Skeletal muscle cell (primary cell): ENCODE measurements around the gene MAML1.
A peak's percentile ranks its signal among the peaks of the same experiment; 100 is the strongest.
"Not testable (repeated sequence)": the region's sequence is repeated elsewhere in the genome, so short reads cannot be mapped to it uniquely, and the experiment has no call there.

Experiments
- DNase-seq: peaks from one replicate; pipeline ENCODE4 v3.0.0-alpha.2; 2010; ENCODE audit warnings: low read depth
- H3K4me3 ChIP-seq: 2 replicates; pipeline ENCODE4 v1.5.1; 2011; ENCODE audit warnings: low read depth, mild to moderate bottlenecking, control low read depth, low read length, moderate library complexity

The MAML1 gene

DNA sequence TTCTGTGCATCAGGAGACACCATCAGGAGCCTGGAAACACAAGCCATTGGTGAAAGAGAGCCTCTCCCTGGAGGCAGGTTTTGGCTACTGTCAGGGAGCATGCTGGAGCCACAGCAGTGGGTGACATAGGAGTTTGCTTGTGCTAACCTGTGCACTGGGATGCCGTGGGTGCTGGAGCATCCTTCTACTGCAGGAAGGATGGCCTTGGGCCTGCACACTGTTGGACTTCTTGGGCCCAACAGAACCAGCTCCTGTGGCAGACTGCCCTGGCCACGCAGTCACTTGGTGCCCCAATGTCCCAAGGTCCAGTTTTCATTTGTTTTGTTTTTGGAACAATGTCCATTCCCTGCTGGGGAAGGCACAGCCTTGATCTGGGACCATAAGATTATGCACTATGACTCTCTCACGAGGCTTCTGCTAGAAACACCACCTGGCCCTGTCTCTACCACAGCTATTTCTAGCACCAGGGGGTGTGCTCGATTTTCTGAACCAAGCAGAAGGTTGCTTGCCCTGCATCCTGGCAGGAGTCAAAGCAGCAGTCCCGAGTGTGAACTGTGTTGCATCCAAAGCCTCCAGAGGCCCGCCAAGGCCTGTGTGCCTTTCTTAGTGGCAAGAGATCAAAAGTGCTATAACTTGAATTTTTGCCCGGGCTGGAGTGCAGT, 55.7 kb downstream of the MAML1 start:
- H3K4me3 ChIP-seq, result no peak overlapping the region
- DNase-seq, result no peak

DNA sequence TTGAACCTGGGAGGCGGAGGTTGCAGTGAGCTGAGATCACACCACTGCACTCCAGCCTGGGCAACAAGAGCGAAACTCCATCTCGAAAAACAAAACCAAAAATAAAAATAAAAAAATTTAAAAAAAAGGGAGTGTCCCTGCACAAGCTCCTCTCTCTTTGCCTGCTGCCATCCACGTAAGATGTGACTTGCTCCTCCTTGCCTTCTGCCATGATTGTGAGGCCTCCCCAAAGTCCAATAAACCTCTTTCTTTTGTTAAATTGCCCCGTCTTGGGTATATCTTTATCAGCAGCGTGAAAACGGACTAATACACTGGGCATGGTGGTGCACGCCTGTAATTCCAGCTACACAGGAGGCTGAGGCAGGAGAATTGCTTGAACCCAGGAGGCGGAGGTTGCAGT, 56.7 kb downstream of the MAML1 start:
- H3K4me3 ChIP-seq, DNase-seq: not testable (repeated sequence)

DNA sequence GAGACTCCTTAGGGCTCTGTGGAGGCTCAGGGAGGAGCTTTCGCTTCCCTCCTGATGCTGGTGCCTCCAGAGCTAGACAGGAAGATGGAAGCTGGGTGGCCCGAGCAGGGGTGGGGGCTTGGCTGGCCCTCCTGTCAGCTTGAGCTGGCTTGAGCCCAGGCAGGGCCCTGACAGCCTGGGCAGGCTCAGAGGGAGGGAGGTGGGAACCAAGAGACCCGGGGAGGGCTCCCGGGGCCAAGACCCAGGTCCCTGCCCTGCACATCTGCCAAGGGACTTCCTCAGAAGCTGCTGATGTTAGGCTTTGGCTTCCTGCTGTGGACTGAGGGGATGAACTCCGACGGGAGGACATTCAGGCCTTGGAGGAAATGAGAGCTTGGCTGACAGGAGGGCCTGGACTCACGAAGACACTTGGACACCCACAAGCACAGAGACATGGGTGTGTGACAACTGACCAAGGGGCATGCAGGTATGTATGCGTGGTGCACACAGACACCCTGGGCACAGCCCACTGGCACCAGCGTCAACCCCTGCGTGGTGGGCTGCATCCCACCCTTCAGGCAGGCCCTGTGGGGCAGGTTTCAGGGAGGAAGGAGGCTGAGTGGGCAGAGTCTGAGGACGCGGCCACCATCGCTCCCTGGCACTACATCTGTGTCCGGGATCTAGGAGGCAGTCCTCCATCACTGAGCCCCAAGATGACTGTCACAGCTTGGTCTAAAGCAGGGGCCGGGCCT, 59.4 kb downstream of the MAML1 start:
- H3K4me3 ChIP-seq, result no peak overlapping the region
- DNase-seq, result no peak

DNA sequence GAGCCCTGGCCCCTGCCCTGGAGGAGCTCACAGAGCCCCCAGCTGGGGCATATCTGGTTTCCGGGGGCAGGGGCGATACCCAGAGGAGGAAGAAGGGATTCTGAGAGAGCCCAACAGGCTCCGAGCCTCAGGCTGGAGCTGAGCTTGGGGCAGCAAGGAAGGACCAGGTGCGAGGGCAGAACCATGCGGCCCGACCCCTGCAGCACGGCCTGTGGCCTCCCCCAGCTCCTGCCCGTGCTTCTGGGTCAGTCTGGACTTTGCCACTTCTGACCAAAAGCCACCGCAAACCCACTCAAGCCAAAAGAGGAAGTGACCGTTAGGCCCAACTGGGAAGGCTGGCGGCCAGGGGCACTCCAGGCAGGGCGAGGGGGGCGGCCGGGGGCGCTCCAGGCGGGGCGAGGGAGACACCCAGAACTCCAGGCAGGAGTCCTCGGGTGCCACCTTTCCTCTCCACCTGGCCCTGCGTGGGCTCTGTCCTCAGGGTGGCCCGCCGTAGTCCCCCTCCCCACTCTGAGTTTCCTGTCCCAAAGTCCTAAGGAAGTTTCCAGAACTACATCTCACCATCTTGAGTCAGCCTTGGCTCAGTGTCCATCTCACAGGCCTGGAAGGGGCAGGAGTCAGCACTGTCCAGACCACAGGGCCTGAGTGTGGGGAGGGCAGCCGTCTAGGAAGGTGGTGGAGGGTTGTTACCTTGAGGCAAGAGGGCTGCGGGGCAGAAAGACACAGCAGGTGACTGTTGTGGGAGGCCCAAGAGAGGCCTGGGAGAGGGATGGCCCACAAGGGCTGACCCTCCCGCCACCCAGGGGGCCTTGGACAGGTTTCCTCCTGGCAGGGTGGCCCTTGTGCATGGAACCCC, 60.2 kb downstream of the MAML1 start:
- H3K4me3 ChIP-seq, result no peak overlapping the region
- DNase-seq, result no peak

DNA sequence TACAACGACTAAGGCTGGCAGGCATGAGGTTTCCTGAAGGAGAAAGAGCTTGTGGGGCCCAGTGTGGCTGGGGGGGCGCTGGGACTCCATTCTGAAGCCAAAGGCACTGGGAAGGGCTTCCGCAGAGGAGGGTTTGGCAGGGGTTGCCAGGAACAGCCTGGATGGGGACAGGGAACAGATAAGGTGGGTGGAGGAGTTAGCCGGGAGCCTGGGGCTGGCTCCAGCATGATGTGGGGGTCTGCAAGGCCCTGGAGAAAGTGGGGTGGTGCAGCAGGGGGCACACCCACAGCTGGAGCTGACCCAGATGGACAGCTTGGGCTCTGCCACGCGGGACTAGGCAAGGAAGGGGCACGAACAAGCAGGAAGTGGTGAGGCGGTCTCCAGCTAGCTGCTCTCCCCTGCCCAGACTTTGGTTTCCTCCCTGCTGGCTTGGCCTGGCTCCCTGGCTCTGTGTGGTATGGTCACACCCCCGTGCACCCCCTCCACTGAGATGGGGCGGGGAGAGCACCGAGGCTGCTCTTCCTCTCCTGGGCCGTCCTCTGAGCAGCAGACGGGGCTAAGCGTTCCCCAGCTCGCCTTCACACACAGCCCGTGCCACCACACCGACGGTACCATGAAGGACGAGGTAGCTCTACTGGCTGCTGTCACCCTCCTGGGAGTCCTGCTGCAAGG, 61.0 kb downstream of the MAML1 start, which contains the start of gene LTC4S:
LTC4S (plus strand) TSS at position 519 of the 672 bp plus-strand sequence; CDS start at position 614, 95 bp downstream.
- no peak within 1 kb of the TSS for H3K4me3 ChIP-seq
- no peak for DNase-seq

DNA sequence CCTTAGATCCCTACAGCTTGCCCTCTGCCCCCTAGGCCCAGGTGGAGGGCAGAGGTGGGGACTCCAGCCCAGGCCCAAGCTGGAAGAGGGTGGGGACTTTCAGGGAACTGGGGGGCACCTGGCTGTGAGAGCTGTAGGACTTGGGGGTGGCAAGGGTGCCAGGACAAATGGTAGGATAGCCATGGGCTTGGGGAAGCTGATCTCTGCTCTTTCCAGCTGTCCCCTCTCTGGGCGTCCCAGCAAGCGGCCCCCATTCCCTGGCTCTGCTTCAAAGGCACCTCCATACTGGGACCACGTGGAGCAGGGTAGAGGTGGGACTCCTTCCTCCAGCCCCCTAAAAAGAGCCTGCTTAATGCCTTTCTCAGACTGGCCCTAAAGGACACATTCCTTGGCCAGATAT, 61.5 kb downstream of the MAML1 start:
- DNase-seq, result no peak
- no peak overlapping the region for H3K4me3 ChIP-seq

DNA sequence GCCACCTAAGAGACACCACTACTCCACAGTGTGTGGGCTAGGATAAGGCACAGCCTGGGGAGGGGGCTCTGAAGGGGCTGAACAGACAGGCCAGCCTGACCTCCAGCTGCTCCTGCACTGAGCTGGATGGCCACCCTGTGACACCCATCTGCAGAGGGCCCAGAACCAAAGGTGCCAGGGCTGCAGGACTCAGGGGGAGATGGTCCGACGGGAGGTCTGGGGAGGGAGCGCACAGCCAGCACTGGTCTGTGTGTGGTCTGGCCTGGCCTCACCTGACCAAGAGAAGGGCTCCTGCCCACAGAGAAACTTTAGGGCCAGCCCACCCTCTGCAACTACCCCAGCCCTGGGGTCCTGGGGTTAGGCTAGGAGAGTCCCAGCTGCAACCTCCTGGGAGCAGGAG, 62.0 kb downstream of the MAML1 start:
- H3K4me3 ChIP-seq, result no peak overlapping the region

DNA sequence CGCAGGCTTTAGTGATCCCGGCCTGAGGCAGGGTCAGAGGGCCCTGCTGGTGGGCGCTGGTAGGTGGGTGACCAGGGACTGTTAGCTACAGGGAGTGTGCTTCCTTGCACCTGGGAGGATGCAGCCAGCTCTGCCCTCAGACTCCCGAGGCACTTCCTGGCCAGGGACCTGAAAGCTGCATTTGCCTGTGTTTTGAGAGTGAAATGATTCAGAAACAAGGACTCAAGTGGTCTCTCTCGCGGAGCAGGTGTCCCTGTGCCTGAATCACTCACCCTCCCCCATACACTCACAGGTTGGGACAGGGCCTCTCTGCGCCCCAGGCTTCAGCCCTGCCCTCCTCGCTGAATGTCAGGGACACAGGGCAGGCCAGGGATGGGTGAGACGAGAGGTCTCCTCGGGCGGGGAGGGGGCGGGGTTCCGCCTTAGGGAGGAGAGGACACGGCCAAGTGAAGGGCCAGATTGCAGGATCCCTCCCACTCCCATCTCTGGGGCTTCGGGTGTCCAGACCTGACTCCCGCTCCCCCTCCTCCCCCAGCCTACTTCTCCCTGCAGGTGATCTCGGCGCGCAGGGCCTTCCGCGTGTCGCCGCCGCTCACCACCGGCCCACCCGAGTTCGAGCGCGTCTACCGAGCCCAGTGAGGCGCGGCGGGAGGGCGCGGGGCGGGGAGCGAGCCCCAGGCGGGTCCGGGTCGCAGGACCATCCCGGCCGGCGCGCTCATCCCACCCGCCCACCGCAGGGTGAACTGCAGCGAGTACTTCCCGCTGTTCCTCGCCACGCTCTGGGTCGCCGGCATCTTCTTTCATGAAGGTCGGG, 62.6 kb downstream of the MAML1 start:
- H3K4me3 ChIP-seq, result peak overlapping the region; percentile 59
- no peak for DNase-seq

More for the DNA sequence above, 62.0 kb downstream of the MAML1 start:
- no peak for DNase-seq

DNA sequence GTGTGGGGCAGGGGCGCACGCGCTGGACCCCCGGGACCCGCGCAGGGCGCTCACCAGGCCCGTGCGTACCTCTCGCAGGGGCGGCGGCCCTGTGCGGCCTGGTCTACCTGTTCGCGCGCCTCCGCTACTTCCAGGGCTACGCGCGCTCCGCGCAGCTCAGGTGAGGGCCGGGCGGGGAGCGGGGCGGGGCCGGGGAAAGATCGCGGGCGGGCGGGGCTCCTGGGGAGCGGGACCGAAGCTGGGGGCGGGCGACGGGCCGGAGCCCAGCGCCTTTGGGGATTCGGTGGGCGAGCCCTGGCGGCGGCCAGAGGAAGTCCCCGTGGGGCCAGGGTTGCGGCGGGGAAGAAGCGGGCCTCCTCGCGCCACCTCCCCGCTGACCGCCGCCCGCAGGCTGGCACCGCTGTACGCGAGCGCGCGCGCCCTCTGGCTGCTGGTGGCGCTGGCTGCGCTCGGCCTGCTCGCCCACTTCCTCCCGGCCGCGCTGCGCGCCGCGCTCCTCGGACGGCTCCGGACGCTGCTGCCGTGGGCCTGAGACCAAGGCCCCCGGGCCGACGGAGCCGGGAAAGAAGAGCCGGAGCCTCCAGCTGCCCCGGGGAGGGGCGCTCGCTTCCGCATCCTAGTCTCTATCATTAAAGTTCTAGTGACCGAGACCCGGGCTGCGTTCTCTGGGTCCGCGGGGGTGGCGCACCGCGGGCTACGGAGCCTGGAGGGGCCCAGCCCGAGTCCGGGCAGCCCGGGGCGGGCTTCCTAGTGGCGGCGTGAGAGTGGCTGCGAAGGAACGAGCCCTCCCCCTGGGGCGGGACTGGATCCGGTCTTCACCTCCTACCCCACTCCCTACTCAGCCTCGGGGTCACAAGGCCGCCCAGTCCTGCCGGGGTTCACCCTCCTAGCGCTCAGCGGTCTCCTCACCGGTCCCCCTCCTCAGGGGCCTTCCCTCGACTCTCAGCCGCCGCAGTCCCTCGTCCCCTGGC, 63.5 kb downstream of the MAML1 start:
- DNase-seq, result peak; percentile 38
- H3K4me3 ChIP-seq, result peak overlapping the region; percentile 59

DNA sequence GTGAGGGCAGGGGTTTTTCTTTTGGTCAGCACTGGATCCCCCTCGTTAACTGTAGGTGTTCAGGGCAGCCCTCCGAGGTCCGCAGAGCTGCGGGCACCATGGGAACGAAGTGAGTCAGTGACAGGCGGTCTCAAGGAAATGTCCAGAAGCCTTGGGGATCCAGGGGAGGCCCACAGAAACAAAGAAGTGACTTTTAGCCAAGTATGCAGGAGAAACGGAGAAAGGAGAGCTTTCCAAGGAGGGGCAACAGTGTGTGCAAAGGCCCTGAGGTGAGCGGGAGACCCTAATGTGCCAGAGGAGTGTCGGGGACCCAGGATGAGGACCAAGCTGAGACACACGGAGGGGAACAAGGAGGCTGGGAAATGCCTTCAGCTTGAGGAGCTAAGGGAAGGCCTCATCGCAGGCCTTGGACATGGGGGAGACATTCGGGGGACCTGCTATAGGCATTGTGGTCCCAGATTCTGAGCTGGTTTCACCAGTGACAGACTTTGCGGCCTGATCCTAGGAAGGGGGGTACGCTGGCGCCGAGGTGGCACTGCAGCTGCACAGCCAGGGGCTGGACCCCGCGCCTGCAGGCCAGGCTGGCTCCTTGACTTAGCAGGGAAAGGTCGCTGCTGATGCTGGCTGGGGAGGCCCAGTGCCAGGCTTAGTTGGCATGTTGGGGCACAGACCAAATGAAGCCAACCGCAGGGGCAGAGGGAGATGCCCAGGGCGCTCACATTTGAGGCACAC, 64.4 kb downstream of the MAML1 start:
- DNase-seq, result no peak
- peak overlapping the region; percentile 59 for H3K4me3 ChIP-seq

DNA sequence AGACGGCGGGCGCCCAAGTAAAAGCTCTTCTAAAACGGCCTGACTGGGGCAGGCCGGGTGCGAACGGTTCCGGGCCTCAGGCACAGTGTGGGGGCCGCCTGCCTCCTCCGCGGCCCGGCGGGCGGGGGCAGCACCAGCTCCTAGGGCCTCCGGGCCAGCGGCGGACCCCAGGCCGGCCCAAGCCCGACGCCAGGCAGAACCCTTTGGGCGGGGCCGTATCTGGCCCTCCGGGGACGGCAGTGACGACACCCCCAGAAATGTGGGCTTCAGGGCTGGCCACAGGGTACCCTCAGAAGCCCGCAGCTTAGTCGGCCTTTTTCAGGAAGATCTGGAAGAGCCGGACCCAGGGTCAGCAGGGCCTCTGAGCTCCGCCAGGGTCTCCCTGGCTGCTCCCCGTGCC, 65.1 kb downstream of the MAML1 start:
- no peak overlapping the region for H3K4me3 ChIP-seq

DNA sequence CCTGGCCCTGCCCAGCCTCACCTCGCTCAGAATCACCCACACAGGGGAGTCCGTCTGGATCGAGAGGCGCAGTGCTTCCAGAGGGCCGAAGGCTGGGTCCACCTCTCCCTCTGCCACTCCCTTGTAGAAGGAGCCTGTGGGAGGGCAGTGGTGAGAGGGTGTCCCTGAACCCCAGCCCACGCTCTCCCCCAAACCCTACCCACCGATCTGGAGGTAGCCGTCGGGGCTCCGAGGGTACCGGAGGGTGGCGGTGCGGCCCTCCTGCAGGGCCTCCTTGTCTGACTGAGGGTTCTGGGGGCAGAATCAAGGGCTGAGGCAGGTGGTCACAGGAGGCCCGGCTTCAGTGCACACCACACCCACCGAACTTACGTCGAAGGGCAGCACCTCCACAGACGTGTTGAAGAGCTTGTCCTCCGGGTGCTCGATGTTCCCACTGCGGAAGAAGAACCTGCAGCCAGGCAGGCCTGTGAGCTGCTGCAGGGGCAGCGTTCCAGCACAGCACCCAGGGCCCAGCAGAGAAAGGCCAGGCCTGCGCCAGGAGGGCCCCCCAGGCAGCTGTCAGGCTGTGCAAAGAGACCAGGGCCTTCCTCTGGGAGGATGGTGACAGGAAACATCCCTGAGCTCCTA, 65.6 kb downstream of the MAML1 start:
- DNase-seq, result no peak
- no peak overlapping the region for H3K4me3 ChIP-seq

More for the DNA sequence above, 65.1 kb downstream of the MAML1 start:
- no peak for DNase-seq

DNA sequence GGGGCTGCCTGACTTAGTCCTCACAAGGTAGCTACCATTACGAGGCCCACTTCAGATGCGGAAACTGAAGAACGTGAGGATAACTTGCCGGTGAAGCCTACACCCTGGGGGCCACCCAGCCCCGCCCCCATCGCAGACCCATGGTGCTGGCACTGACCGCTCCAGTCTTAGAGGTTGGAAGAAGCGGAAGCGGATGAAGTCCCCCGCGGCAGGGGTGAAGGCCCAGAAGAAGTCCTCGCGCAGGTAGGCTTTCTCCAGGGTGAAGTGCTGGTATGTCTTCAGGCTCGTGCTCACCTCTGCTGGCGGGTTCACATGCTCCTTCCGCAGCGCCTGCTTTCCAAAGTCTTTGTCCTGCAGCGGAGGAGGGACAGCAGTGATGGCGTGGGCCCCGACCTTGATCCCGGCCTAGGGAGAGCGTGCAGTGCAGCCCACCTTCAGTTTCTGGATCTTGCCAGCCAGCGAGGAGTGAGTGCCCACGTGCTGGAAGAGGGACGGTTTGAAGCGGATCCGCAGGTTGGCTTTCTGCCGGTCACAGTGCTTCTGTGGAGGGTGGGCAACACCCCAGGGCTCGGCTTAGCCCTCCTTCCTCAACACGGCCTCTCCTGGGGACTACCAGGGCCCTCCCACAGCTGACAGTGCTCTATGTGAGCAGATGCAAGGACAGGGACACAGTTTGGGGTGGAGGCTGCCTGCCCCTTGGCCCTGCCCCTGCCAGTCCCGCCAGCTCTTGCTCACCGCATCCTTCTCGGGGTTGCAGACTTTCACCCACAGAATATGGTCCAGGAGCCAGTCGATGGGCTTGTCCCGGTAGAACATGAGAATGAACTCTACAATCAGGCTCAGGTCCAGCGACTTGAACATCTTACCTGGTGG, 66.4 kb downstream of the MAML1 start:
- DNase-seq, result no peak
- H3K4me3 ChIP-seq, result no peak overlapping the region

DNA sequence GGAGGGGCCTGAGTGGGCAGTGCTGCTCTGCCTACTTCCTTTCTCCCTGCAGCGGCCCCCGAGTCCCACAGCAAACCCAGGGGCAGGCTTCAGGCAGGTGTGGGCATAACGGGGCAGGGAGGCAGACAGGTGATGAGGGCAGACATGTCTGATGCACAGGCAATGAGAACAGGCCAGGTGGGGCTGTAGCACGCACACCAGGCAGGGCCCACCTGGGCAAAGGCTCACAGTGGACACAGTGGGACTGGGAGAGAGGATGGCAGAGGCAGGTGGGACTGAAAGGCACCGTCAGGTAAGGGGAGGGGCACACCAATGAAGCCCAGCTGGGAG, 67.0 kb downstream of the MAML1 start:
- no peak for DNase-seq
- no peak overlapping the region for H3K4me3 ChIP-seq

DNA sequence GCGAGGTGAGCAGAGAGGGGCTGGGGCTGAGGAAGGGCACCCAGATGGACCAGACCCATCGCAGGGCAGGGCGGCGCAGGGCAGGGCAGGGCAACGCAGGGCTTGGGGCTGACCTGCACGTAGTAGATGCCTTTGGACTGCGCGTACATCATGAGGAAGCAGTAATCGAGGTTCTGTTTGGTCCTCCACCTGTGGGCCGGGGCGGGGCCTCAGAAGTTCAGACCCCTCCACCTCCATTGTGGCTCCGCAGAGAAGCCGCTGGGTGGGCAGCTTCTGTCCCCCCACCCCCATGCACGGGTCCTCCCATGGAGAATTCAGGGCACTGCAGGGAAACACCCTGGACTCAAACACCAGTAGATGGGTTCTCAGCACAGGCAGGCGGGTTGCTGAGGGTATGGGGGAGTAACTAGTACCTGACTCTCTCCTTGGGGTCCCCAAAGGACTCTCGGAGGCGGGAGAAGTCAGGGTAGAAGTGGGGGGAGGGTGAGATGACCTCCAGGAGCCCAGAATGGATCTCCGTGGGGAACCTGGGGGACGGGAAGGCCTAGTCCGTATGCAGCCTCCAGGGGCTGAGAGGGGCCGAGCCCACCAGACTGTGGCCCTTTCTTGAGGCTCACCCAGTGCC, 67.6 kb downstream of the MAML1 start:
- H3K4me3 ChIP-seq, result no peak overlapping the region
- DNase-seq, result no peak
